Skeletal muscle tissue (tissue), 4 donors: ENCODE results near the gene NAV2. TPM values are rescaled to one million over a fixed set of nuclear protein-coding genes. Genes with fewer than 3 reads are reported as not detected.
"Not testable (repeated sequence)": the region's sequence is repeated elsewhere in the genome, so short reads cannot be mapped to it uniquely, and the experiment has no call there.

Experiments
- H3K27ac ChIP-seq: one replicate; pipeline ENCODE4 v1.7.0; 2013; ENCODE audit warnings: mild to moderate bottlenecking, low read depth, low read length, inconsistent platforms
- H3K27me3 ChIP-seq, 3 donors: one replicate each; pipeline ENCODE4 v1.7.0; 2013; ENCODE audit warnings: low read length in 3 of 3; ENCODE audit not compliant: control insufficient read depth in 3 of 3, insufficient read depth in 3 of 3
- H3K36me3 ChIP-seq, 3 donors: one replicate each; pipeline ENCODE4 v1.7.0; 2013; ENCODE audit warnings: low read length in 3 of 3; ENCODE audit not compliant: control insufficient read depth in 3 of 3, insufficient read depth in 3 of 3
- H3K4me1 ChIP-seq, 3 donors: one replicate each; pipeline ENCODE4 v1.7.0; 2013; ENCODE audit warnings: low read length in 3 of 3, mild to moderate bottlenecking in 3 of 3; ENCODE audit not compliant: control insufficient read depth in 3 of 3, insufficient read depth in 3 of 3
- H3K4me3 ChIP-seq, 3 donors: one replicate each; pipeline ENCODE4 v1.7.0; 2013; ENCODE audit warnings: low read length in 3 of 3
- H3K9ac ChIP-seq, 3 donors: one replicate each; pipeline ENCODE4 v1.7.0; 2013; ENCODE audit warnings: low read length in 3 of 3, mild to moderate bottlenecking in 3 of 3, moderate library complexity in 2 of 3, low read depth in 1 of 3
- H3K9me3 ChIP-seq, 3 donors: one replicate each; pipeline ENCODE4 v1.7.0; 2013; ENCODE audit warnings: low read length in 3 of 3; ENCODE audit not compliant: control insufficient read depth in 3 of 3
- total RNA-seq: library from RNA; depleted of rRNA; stranded (reverse); fragments of >200 nt; gene quantifications from one replicate; pipeline ENCODE4 v1.2.3, GENCODE V29; 2014
- donor health status: Osteomylitis.

NAV2 gene
- total RNA-seq, 1 donor from 2014 or later = 43.3 TPM

GRCh38 chr11:20128528-20128825 is 415.8 kb downstream of the NAV2 start:
- not testable (repeated sequence) for H3K9me3 ChIP-seq, H3K36me3 ChIP-seq, H3K4me1 ChIP-seq, H3K4me3 ChIP-seq, H3K27ac ChIP-seq, H3K9ac ChIP-seq
- peaks cover 0 to 10% (median 10%) of the 10 kb centered on the region in 3 donors for H3K27me3 ChIP-seq

GRCh38 chr11:20129665-20130064 is 417.0 kb downstream of the NAV2 start:
- Histone ChIP-seq H3K36me3 (no peaks in the 10 kb centered on the region), H3K27ac (no peak overlapping the region), H3K9ac (no peak overlapping the region), H3K27me3 (peaks cover 0 to 10% (median 10%) of the 10 kb centered on the region in 3 donors), H3K9me3 (no peaks in the 10 kb centered on the region), H3K4me3 (no peak overlapping the region), H3K4me1 (peaks cover 5 to 6% (median 6%) of the 10 kb centered on the region in 3 donors)

GRCh38 chr11:20131788-20132666 is 419.4 kb downstream of the NAV2 start:
- peaks cover 5 to 6% (median 6%) of the 10 kb centered on the region in 3 donors for H3K4me1 ChIP-seq
- H3K27me3 ChIP-seq = peaks cover 0 to 10% (median 10%) of the 10 kb centered on the region in 3 donors
- no peaks in the 10 kb centered on the region for H3K9me3 ChIP-seq
- peak overlapping the region in 1 of 3 donors; percentile 37 for H3K9ac ChIP-seq
- peak overlapping the region; percentile 55 to 67 (median 56) for H3K4me3 ChIP-seq
- H3K36me3 ChIP-seq = no peaks in the 10 kb centered on the region
- H3K27ac ChIP-seq = no peak overlapping the region

GRCh38 chr11:20132667-20133039 is 420.0 kb downstream of the NAV2 start:
- H3K4me1 ChIP-seq = peaks cover 5 to 6% (median 6%) of the 10 kb centered on the region in 3 donors
- H3K9me3 ChIP-seq = no peaks in the 10 kb centered on the region
- no peaks in the 10 kb centered on the region for H3K36me3 ChIP-seq
- H3K27me3 ChIP-seq = peaks cover 0 to 10% (median 10%) of the 10 kb centered on the region in 3 donors
- H3K27ac ChIP-seq = no peak overlapping the region
- no peak overlapping the region for H3K4me3 ChIP-seq
- H3K9ac ChIP-seq = no peak overlapping the region

GRCh38 chr11:20134991-20135736 is 422.5 kb downstream of the NAV2 start:
- H3K27ac ChIP-seq = no peak overlapping the region
- no peak overlapping the region for H3K9ac ChIP-seq
- H3K9me3 ChIP-seq = no peaks in the 10 kb centered on the region
- no peak overlapping the region for H3K4me3 ChIP-seq
- H3K36me3 ChIP-seq = no peaks in the 10 kb centered on the region
- H3K27me3 ChIP-seq = peaks cover 0 to 10% (median 10%) of the 10 kb centered on the region in 3 donors
- H3K4me1 ChIP-seq = peaks cover 5 to 6% (median 6%) of the 10 kb centered on the region in 3 donors

- no peaks in the 10 kb centered on the region for H3K27me3 ChIP-seq
- H3K4me1 ChIP-seq = no peaks in the 10 kb centered on the region
- no peaks in the 10 kb centered on the region for H3K36me3 ChIP-seq
- no peaks in the 10 kb centered on the region for H3K9me3 ChIP-seq
- no peak overlapping the region for H3K9ac ChIP-seq
- no peak overlapping the region for H3K27ac ChIP-seq
- no peak overlapping the region for H3K4me3 ChIP-seq
Observed at GRCh38 chr11:20137637-20138036, 425.0 kb downstream of the NAV2 start.

- Histone ChIP-seq H3K27ac (no peak overlapping the region), H3K9me3 (no peaks in the 10 kb centered on the region), H3K4me1 (no peaks in the 10 kb centered on the region), H3K9ac (no peak overlapping the region), H3K36me3 (no peaks in the 10 kb centered on the region), H3K27me3 (no peaks in the 10 kb centered on the region), H3K4me3 (no peak overlapping the region)
Observed at GRCh38 chr11:20138707-20139106, 426.1 kb downstream of the NAV2 start.

- peaks cover 37 to 47% (median 39%) of the 10 kb centered on the region in 3 donors for H3K27me3 ChIP-seq
- H3K27ac ChIP-seq = no peak overlapping the region
- H3K9me3 ChIP-seq = no peaks in the 10 kb centered on the region
- no peak overlapping the region for H3K9ac ChIP-seq
- no peak overlapping the region for H3K4me3 ChIP-seq
- H3K36me3 ChIP-seq = no peaks in the 10 kb centered on the region
- no peaks in the 10 kb centered on the region for H3K4me1 ChIP-seq
Observed at GRCh38 chr11:20154381-20154780, 441.7 kb downstream of the NAV2 start.

- Histone ChIP-seq H3K4me1 (no peaks in the 10 kb centered on the region), H3K36me3 (no peaks in the 10 kb centered on the region), H3K27me3 (peaks cover 50 to 60% (median 52%) of the 10 kb centered on the region in 3 donors), H3K9ac (no peak overlapping the region), H3K27ac (no peak overlapping the region), H3K9me3 (no peaks in the 10 kb centered on the region), H3K4me3 (no peak overlapping the region)
Observed at GRCh38 chr11:20155683-20156279, 443.1 kb downstream of the NAV2 start.
